Progenitor cell of endocrine pancreas (in vitro differentiated cells): ENCODE results near the gene HDAC7. TPM values are rescaled to one million over a fixed set of nuclear protein-coding genes. Genes with fewer than 3 reads are reported as not detected.
"Not testable (repeated sequence)": the region's sequence is repeated elsewhere in the genome, so short reads cannot be mapped to it uniquely, and the experiment has no call there.

Experiments
- DNase-seq: peaks from one replicate; pipeline ENCODE4 v3.0.0; 2021; ENCODE audit warnings: low spot score; ENCODE audit not compliant: unreplicated experiment
- H3K27ac Mint-ChIP-seq: 2 replicates; pipeline ENCODE4 v1.8.0; 2021; ENCODE audit warnings: mild to moderate bottlenecking, moderate library complexity, mixed read lengths
- H3K27me3 Mint-ChIP-seq: 2 replicates; pipeline ENCODE4 v1.8.0; 2021; ENCODE audit warnings: mixed read lengths
- H3K36me3 Mint-ChIP-seq: 2 replicates; pipeline ENCODE4 v1.8.0; 2022; ENCODE audit warnings: mixed read lengths; ENCODE audit not compliant: insufficient read depth
- H3K4me1 Mint-ChIP-seq: 2 replicates; pipeline ENCODE4 v1.8.0; 2021; ENCODE audit warnings: low read depth, mixed read lengths
- H3K4me3 Mint-ChIP-seq: 2 replicates; pipeline ENCODE4 v1.8.0; 2021; ENCODE audit warnings: low read depth, mild to moderate bottlenecking, moderate library complexity, mixed read lengths
- H3K9me3 Mint-ChIP-seq: 2 replicates; pipeline ENCODE4 v1.8.0; 2021; ENCODE audit warnings: low read depth, mixed read lengths
- CTCF ChIP-seq: fragments of 200-600 bp; sonication (generic); IDR thresholded peaks from one replicate; pipeline ENCODE4 v1.5.0; 2021; ENCODE audit warnings: antibody characterized with exemption, mild to moderate bottlenecking; ENCODE audit not compliant: unreplicated experiment
- total RNA-seq: library from RNA; stranded (reverse); gene quantifications from 2 replicates; pipeline ENCODE4 v1.2.1, GENCODE V29; 2021

Gene HDAC7
- total RNA-seq, 1 donor from 2014 or later: 80.0 TPM

GRCh38 chr12:47817272-47818006 lies 2.3 kb downstream of the HDAC7 start:
- H3K4me3 Mint-ChIP-seq: peak overlapping the region; percentile 80

GRCh38 chr12:47816403-47817271 lies 3.1 kb downstream of the HDAC7 start:
- no peak for TF ChIP-seq CTCF
- DNase-seq: no peak

More at GRCh38 chr12:47817272-47818006, 2.3 kb downstream of the HDAC7 start:
- Mint-ChIP-seq H3K27me3 (no peaks in the 10 kb centered on the region), H3K9me3 (no peaks in the 10 kb centered on the region), H3K27ac (peak overlapping the region; percentile 36), H3K4me1 (peaks cover 50% of the 10 kb centered on the region), H3K36me3 (peaks cover 2% of the 10 kb centered on the region)
- DNase-seq: no peak
- TF ChIP-seq CTCF: peak; percentile 6

GRCh38 chr12:47815447-47815846 lies 4.3 kb downstream of the HDAC7 start:
- not testable (repeated sequence) for H3K27ac Mint-ChIP-seq, DNase-seq, H3K4me3 Mint-ChIP-seq, H3K9me3 Mint-ChIP-seq, H3K36me3 Mint-ChIP-seq, H3K27me3 Mint-ChIP-seq
- peaks cover 37% of the 10 kb centered on the region for H3K4me1 Mint-ChIP-seq

More at GRCh38 chr12:47816403-47817271, 3.1 kb downstream of the HDAC7 start:
- Mint-ChIP-seq H3K27me3 (no peaks in the 10 kb centered on the region), H3K27ac (peak overlapping the region; percentile 86), H3K9me3 (no peaks in the 10 kb centered on the region), H3K4me3 (peak overlapping the region; percentile 80), H3K36me3 (peaks cover 2% of the 10 kb centered on the region), H3K4me1 (peaks cover 46% of the 10 kb centered on the region)

- H3K27me3 Mint-ChIP-seq: no peaks in the 10 kb centered on the region
- H3K9me3 Mint-ChIP-seq: no peaks in the 10 kb centered on the region
- DNase-seq: no peak
- no peak overlapping the region for H3K27ac Mint-ChIP-seq
- no peak overlapping the region for H3K4me3 Mint-ChIP-seq
- peaks cover 35% of the 10 kb centered on the region for H3K4me1 Mint-ChIP-seq
- TF ChIP-seq CTCF: no peak
- peaks cover 2% of the 10 kb centered on the region for H3K36me3 Mint-ChIP-seq
Measured at GRCh38 chr12:47814539-47815170, 5.0 kb downstream of the HDAC7 start.

GRCh38 chr12:47813511-47814196 lies 6.0 kb downstream of the HDAC7 start:
- peak overlapping the region; percentile 33 for H3K4me3 Mint-ChIP-seq
- no peak for DNase-seq
- H3K4me1 Mint-ChIP-seq: peaks cover 35% of the 10 kb centered on the region
- H3K27ac Mint-ChIP-seq: peak overlapping the region; percentile 90
- H3K9me3 Mint-ChIP-seq: no peaks in the 10 kb centered on the region
- no peaks in the 10 kb centered on the region for H3K27me3 Mint-ChIP-seq
- peaks cover 2% of the 10 kb centered on the region for H3K36me3 Mint-ChIP-seq
- TF ChIP-seq CTCF: no peak
